Activated T-cell treated with anti-CD3 and anti-CD28 coated beads, Interleukin-2, amount 50 U/mL, for 1 hour (primary cell): ENCODE results near the gene CD40.

Source experiments
- DNase-seq: peaks from one replicate; pipeline ENCODE4 v3.0.0-alpha.2; 2020

The CD40 gene

DNA sequence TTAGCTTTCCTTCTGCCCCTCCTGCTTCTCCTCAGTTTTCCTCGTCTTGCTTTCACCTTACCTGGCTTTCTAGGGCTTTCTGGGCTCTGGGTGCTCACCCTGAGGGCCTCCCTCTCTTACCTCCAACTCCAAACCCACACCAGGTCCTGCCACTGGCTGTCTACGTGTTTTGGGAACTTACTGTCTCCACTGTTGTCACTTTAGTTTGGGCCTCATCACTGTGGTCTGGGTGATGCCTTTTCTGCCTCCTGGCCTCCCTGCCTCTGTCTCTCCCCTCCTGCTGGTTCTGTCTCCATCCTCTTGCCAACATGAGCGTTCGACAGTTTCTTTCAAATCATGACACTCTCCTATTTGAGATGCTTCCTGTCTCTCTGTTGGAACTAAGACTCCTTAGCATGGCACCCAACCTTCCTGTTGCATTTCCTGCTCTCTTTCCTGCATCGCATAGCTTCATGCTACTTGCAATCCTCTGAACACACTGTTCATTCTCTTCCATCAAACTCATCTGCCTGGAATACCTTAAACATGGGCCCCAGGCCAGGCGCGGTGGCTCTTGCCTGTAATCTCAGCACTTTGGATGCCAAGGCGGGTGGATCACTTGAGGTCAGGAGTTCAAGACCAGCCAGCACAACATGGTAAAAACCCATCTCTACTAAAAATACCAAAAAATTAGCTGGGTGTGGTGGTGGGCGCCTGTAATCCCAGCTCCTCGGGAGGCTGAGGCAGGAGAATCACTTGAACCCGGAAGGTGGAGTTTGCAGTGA, 5.5 kb downstream of the CD40 start:
- DNase-seq, result no peak

DNA sequence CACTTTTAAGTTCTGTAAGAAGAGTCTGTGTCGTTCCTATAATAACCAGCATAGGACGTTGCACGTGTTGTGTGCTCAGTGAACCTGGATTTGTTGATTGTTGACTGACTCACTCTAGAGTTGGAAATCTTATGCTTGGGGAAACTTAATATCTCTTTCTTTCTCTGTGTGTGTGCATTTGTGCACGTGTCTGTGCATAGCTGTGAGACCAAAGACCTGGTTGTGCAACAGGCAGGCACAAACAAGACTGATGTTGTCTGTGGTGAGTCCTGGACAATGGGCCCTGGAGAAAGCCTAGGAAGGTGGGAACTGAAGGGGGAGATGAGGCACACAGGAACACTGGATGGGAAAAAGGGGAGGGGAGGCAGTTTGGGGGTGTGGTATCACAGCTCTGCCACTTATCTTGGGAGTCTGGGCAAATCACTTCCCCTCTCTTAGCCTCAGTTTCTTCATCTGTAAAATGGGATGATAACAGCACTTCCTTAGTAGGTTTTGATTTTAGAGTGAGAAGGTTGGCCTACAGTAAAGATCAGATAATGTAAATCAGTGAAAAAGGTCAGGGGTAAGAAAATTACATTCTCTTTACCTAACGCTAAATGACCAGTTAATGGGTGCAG, 8.4 kb downstream of the CD40 start:
- no peak for DNase-seq

DNA sequence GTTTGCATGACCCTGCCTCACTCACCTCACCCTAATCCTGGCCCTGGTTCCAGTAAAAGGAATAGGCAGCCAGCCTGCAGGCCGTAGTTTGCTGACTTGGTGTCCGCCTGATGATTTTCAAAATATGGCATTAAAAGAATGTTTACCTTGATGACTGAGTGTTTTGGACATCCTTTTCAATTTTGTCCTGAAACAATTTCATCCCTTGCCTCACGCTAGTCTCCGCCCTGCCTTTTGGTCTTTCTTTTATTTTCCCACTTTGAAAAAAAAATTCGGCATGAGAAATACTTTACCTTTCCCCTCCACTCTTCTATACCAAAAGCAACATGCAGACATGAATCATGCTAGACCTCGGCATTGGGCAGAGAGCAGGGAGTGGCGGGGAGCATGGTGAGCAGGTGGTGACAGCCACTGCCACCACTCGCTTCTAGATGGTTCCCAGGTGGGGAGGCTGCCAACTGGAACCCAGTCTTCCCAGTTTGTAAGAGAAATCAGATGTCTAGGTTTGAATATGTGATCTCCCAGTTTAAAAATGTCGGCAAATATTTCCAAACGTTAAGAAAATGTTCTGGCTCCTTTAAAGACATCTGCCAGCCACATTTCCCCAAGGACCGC, 9.4 kb downstream of the CD40 start:
- DNase-seq, result no peak

DNA sequence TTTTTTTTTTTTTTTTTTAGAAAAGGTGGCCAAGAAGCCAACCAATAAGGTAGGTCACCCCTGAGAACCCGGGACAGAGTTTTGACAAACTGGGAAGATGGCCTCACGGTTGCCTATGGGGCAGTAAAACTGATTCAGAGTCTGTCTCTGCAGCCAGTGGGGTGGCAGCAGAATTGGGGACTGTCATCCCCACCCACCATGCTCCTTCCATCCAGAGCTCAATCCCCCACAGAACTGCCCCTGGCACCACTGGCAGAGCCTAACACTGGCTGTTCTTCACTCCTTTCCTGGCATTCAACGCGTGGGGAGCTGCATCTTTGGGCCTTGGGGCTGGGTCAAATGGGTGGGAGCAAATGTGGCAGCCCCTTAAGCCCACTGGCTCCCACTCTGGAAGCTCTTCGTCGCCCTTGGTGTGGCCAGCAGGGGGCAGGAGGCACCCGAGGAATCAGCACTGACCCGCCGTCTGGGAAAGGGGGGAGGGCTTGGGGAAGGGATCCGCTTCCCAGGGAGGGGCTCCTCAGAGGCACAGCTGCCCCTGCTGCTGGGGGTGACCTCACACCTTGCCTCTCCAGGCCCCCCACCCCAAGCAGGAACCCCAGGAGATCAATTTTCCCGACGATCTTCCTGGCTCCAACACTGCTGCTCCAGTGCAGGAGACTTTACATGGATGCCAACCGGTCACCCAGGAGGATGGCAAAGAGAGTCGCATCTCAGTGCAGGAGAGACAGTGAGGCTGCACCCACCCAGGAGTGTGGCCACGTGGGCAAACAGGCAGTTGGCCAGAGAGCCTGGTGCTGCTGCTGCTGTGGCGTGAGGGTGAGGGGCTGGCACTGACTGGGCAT, 10.4 kb downstream of the CD40 start:
- DNase-seq, result no peak

DNA sequence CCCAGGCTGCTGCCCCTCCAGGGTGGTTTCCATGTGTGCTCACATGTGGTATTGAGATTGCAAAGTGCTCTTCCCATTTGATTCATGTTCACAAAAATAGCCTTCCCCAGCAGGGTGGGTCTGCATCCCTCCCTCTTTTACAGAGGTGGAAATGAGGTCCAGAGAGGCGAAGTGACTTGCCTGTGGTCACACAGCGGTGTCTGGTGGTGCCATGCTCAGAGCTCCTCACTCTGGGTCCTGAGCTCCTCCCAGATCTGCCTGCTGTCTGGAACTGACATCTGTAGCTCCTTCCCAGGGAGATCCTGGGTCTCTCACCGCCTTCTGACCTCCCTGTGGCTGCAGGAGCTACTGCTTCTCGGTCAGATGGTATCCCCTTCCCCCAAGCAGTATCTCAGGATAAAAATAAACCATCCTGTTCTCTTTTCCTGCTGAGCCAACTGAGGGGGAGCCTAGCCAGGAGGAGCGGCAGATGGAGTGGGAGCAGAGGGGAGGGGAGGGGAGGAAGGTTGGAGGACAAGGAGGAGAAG, 11.9 kb downstream of the CD40 start:
- no peak for DNase-seq

DNA sequence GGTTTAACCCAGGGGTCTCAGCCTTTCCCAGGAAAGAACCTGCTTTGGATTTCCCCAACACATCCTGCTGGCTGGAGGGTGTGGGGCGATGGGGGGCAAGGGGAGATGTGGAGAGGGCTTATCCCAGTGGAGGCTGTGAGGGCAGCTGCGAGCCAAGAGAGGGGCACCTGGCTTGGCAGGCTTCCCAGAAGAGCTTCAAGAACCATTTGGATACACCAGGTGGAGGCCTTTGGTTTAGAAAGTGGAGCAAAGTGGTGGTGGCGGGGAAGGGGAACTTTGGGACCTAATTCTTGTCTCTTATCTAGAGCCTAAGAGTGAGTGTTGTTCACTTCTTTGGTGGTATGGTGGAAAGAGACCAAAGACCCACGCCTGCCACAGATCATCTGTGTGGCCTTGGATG, 12.4 kb downstream of the CD40 start:
- no peak for DNase-seq

DNA sequence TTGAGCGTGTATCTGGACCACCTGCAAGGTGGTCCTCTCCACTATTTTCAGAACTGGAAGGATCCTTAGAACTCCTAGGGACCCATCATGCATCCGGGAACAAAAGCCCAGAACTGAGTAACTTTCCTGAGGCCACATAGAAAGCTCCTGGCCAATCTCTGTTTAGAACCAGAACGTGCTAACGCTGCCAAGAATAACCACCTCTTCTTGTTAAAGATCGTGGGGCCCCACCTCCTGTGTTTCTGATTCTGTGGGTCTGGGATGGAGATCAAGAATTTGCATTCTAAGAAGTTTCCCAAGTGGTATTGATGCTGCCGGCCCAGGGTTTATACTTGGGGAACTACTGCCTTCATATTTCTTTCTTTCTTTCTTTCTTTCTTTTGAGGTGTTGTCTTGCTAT, 13.3 kb downstream of the CD40 start:
- no peak for DNase-seq

DNA sequence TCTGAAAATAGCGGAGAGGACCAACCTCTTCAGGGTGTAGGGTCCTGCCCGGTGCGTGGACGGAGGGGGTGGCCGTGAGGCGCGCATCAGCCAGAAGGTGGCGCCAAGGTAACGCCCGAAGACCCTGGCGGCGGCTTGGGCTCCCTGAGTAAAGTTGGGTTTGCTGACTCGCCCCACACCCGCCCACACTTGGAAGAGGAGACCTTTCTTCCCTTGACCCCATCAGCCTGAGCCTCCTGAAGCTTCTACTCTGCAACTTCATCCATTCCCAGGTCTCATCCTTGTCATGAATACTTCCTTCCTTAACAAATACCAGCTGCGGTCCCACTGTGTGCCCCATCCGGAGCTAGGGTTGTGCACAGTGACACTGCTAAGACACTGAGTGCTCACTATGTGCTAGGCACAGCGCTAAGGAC, 14.6 kb downstream of the CD40 start:
- peak; percentile 69 for DNase-seq

DNA sequence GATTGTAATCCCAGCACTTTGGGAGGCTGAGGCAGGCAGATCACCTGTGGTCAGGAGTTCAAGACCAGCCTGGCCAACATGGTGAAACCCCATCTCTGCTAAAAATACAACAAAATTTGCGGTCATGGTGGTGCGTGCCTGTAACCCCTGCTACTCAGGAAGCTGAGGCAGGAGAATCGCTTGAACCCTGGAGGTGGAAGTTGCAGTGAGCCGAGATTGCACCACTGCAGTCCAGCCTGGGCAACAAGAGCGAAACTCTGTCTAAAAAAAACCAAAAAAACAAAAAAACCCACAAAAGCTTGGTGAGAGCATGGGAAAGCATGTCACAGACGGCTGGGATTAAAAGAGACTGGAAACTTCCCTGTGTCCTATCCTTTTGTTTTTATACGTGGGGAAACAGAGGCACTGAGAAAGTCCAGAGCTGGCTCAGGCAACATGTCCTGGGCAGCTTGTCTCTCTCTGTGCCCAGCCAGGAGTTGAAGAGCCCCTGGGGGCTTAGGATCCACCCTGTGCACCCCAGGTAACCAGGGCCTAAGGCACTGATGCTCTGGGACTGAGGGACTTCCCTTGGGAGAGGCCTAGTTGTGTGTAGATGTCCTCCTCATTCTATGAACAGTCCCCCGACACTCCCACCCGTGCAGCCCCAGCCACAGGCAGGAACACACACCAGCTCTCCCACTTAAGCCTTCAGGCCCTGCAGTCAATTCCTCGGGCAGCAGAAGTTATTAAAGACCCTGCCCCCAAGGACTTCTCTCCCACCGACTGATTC, 16.0 kb downstream of the CD40 start:
- no peak for DNase-seq

DNA sequence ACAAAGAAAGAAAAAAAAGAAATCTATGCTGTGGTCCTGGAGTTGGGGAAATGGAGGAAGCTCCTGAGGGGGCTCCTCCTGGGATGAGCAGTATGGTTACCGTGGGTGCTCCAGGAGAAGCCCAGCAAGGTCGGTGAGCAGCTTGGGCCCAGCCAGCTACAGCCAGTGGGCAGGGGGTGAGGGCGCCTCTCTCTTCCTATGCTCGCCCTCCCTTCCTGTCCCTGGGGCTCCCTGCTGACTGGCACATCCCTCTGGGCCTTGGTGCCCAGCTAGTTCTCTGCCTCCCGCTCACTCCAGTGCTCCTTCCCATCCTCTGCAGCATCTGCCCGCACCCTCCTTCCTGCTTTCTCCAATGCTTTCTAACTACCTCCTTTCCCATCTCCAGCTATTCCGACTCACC, 16.6 kb downstream of the CD40 start:
- DNase-seq, result no peak

DNA sequence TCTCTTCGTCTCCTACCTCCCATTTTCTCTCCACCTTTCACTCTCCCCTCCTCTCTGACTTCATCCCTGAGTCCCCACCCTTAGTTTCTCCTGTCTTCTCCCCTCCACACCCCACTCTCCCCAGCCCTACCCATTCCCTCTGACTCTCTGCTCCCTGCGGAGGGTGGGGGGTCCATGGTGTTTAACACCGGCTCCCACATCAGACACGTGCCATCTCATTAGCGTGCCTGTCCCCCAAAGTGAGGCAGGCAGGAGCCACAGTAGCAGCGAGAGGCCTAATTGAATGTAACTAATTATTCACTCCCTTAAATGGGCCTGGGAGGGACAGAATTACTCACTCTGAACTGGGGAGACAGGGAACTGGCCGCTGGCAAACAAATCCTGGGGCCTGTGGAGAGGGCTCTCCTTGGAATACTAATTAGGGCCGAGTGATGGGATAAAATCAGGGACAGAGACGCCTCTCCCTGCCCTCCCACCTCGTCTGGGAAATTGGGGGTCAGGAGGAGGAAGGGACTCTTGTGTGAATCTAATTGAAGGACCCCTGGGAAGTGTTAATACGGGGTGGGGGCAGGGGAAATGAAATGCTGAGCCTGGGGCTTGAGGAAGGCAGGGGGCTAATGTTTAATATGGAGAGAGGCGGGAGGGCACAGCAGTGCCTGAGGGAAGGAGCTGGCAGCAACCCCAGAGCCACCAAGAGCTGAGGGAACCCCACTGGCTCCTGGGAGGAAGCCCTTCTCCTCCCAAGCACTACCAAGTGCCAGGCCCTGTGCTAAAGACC, 17.9 kb downstream of the CD40 start:
- no peak for DNase-seq

DNA sequence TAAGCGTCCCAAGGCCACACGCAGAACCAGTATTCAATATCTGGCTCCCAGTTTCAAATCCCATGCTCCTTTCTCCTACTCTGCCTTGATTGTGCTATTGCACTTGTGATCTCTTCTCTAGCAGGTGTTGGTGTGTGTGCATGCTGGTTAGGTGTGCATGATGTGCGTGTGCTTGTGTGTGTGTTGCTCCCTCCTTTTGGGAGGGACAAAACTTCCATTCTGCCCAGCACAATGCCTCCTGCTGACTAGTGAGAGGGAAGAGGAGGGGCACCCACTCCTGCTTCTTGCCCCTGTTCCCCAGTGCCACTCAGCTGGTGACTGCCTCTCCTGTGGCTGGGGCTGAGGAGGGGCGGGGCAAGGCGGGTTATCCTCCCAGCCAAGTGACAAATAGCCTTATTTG, 19.7 kb downstream of the CD40 start:
- DNase-seq, result no peak

DNA sequence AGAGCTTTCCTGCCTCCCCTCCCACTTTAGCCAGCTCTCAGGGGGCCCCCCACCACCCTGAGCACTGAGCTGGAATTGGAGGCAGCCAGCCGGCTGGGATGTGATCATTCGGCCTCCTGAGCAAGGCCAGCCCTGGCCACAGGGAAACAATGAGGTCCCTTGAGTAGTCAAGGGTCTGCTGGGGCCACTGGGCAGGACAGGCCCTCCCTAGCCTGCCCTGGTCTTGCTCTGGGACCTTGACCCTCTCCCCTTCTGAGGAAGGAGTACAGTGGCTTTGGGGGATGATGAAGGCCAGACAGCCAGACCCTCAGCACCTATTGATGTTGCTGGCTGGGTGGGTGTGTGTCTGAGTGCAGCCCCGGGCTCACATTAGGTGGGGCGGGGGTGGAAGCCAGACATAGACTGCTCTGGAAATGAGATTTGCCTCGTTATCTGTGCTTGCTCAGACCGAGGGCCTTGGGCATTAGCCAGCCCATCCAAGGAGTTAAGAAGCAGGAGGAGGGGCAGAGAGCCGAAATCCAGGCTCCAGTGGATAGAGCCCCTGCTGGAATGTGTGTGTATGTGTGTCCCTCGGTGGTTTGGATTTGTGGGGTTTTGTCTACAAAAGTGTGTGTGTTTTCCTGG, 21.3 kb downstream of the CD40 start:
- no peak for DNase-seq

DNA sequence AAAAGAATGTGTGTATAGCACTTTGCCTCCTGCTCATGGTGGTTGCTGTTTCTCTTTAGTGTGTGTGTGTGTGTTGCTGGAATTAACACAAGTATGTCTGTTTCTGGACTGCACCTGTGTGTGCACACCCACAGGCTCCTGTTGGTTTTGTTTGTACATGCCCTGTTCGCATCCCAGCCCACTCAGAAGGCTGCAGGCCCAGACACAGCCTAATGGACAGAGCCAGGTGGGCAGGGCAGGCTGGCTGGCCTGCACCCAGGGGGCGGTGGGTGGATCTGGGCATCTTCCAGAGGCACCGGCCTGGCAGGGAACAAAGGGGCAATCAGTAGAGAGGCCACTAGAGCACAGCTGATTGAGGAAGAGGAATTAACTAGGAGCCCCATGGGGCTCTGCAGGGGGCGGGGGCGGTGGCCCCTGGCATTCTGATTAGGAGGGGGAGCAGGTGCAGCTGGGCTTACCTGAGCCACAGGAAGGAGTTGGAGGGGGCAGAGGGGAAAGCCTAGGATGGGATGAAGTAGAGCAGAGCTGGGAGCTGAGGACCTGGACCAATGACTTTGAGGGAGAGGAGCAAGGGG, 21.9 kb downstream of the CD40 start:
- no peak for DNase-seq

DNA sequence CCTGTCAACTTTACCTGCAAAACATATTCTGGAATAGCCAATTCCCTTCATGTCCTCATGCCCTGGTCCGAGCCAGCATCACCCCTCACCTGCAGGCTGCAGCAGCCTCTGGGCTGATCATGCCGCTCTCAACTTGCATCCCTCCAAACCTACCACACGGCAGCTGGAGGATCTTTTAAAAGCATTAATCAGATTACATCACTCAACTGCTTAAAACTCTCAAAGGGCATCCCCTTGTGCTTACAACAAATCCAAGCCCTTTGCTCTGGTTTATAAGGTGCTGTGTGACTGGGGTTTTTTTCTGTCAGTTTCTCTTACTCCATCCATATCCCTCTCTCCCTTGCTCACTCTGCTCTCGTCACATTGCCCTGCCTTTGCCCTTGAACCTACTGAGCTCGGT, 24.0 kb downstream of the CD40 start:
- DNase-seq, result no peak

DNA sequence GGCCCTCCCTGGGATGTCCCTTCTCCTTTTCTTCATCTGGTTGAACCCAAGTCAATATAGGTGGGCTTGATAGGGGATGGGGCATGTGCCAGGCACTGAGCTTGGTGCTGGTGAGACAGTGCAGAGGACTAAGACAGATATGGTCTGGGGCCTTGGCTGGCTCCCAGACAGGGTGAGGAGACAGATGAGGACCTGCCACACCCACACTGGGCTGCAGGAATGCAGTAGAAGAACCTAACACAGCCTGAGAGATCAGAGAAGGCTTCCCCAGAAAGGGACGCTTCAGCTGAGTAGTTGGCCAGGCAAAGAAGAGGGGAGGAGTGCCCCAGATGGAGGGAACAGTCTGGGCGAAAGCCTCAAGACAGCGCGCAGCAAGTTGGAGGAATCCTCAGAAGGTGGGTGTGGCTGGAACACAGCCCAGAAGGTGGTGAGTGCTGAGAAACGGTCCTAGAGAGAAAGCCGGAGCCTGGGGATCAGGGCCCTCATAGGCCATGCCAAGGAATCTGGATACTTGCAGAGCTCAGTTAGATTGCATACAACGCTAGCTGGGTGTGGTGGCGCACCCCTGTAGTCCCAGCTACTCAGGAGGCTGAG, 26.4 kb downstream of the CD40 start:
- no peak for DNase-seq

DNA sequence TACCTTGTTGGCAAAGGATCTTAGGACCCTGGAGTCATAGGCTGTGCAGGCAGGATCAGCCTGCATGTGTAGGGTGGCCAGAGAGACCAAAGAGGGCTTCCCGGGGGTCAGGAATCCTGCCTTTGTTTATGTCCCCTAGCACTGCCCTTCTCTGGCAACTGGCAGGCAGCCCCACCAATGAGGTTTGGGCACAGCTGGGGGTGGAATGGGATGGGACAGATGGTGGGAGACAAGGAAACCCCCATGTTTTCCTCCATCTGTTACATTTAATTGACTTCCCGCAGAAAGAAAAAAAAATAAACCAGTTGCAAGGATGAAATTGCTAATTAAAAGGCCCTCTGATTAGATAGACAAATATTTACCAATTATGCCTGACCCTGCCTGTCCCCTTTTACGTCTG, 27.6 kb downstream of the CD40 start:
- DNase-seq, result no peak

DNA sequence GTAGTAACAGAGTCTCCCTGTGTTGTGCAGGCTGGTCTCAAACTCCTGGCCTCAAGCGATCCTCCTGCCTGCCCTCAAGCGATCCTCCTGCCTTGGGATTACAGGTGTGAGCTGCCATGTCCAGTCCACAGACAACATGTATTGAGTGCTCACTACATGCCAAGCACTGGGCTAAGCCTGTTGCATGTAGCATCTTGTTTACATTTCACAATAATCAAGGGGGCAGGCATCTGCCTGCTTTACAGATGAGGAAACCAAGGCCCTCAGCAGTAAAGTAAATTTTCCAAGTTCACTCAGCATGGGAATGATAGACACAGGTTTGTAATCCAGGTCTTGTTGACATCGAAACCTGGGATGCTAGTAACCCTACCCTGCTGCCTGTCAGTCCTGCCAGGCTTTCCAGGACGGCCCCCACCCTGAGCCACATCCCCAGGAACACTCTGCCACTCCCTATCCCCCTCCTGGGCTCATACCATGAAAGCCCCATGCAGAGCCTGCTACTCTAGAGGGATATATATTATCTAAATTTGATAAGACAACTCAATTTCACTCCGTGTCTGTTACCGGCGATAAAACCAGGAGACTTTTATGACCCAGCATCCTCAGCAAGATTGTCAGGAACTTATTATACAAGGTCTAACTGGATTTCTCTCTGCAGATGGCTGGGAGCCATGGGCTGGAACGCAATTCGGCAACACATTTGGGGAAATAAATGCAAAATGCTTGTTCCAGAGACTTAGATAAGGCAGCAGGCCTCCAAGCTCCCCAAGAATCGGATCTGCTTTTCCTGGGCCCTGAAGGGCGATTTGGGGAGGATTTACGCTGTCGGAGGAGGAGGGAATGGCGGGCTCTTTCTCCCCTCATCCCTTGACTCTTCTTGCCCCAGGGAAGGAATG, 30.4 kb downstream of the CD40 start:
- no peak for DNase-seq

DNA sequence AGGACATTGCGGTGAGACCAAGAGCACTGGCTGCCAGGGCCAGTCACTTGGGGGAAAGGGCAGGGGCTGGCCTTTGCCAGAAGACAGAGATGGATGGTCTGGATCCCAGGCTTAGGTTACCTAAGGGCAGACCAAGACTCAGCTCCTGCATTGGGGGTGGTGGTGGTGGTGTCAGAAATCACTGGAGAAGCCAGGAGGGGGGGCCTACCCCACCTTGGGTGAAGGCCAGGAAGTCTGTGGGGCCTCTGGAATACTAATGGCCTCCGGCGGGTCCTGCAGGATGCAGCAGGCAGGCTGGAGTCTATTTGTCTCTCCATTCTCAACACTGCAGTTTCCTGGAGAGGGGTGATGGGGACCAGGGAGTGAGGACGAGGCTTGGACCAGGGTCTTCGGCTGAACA, 32.8 kb downstream of the CD40 start:
- no peak for DNase-seq
